Measurements from ENCODE around the gene KMT2E. TPM values are rescaled to one million over a fixed set of nuclear protein-coding genes. Genes with fewer than 3 reads are reported as not detected.
A peak's percentile ranks its signal among the peaks of the same experiment; 100 is the strongest.

The KMT2E gene
- total RNA-seq, 1 donor from 2014 or later: 75.6 TPM

DNA sequence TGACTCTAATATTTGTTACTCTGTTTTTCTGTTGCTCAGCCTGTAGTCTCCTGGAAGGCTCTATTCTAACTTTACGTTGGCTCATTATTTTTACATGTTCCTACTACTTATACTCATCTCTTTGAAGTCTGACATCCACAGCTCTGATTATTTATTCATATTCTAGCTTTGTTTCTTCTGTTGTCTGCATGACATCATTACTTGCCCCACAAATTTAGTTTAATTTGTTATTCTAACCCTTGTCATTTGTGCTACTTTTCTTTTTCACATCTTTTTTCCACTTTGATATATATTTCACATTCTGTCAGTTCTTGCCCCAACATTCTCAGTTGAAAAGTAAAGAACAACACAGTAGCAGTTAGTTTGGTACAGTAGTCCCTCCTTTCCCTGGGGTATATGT, 51.1 kb downstream of the KMT2E start:
- DNase-seq (ENCODE audit: extremely low spot score, unreplicated experiment): no peak
- H3K27ac Mint-ChIP-seq (ENCODE audit: unreplicated experiment): peak overlapping the region; percentile 11
- H3K27me3 Mint-ChIP-seq (ENCODE audit: unreplicated experiment): no peaks in the 10 kb centered on the region
- no peaks in the 10 kb centered on the region for H3K9me3 Mint-ChIP-seq (ENCODE audit: unreplicated experiment)
- no peak overlapping the region for H3K4me3 Mint-ChIP-seq (ENCODE audit: unreplicated experiment)
- peaks cover 1% of the 10 kb centered on the region for H3K4me1 Mint-ChIP-seq (ENCODE audit: unreplicated experiment)
- peaks cover 43% of the 10 kb centered on the region for H3K36me3 Mint-ChIP-seq (ENCODE audit: unreplicated experiment)
- TF ChIP-seq CTCF (IDR thresholded peaks at IDR 0.05): no peak

GRCh38 chr7:105067691-105068090, 53.7 kb downstream of the KMT2E start:
- DNase-seq (ENCODE audit: extremely low spot score, unreplicated experiment): no peak
- Mint-ChIP-seq H3K4me3 (ENCODE audit: unreplicated experiment) (no peak overlapping the region), H3K4me1 (ENCODE audit: unreplicated experiment) (peaks cover 1% of the 10 kb centered on the region), H3K36me3 (ENCODE audit: unreplicated experiment) (peaks cover 46% of the 10 kb centered on the region), H3K9me3 (ENCODE audit: unreplicated experiment) (no peaks in the 10 kb centered on the region), H3K27me3 (ENCODE audit: unreplicated experiment) (no peaks in the 10 kb centered on the region), H3K27ac (ENCODE audit: unreplicated experiment) (no peak overlapping the region)
- no peak for TF ChIP-seq CTCF (IDR thresholded peaks at IDR 0.05)

GRCh38 chr7:105068886-105069285, 54.9 kb downstream of the KMT2E start:
- no peak for TF ChIP-seq CTCF (IDR thresholded peaks at IDR 0.05)
- peaks cover 46% of the 10 kb centered on the region for H3K36me3 Mint-ChIP-seq (ENCODE audit: unreplicated experiment)
- no peaks in the 10 kb centered on the region for H3K27me3 Mint-ChIP-seq (ENCODE audit: unreplicated experiment)
- H3K4me1 Mint-ChIP-seq (ENCODE audit: unreplicated experiment): peaks cover 1% of the 10 kb centered on the region
- no peaks in the 10 kb centered on the region for H3K9me3 Mint-ChIP-seq (ENCODE audit: unreplicated experiment)
- peak overlapping the region; percentile 7 for H3K27ac Mint-ChIP-seq (ENCODE audit: unreplicated experiment)
- DNase-seq (ENCODE audit: extremely low spot score, unreplicated experiment): no peak
- H3K4me3 Mint-ChIP-seq (ENCODE audit: unreplicated experiment): no peak overlapping the region

DNA sequence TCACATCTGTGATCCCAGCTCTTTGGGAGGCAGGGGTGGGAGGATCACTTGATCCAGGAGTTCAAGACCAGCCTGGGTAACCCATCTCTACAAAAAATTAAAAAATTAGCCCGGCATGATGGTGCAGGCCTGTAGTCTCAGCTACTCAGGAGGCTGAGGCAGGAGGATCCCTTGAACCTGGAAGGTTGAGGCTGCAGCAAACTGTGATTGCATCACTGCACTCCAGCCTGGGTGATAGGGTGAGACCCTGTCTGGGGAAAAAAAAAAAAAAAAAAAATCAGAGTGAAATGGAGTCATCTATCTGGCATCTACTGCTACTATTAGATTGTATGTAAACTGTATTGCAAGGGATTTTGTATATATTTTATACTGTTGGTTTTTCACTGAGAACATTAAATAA, 59.1 kb downstream of the KMT2E start:
- H3K4me3 Mint-ChIP-seq (ENCODE audit: unreplicated experiment): no peak overlapping the region
- H3K9me3 Mint-ChIP-seq (ENCODE audit: unreplicated experiment): no peaks in the 10 kb centered on the region
- DNase-seq (ENCODE audit: extremely low spot score, unreplicated experiment): no peak
- no peaks in the 10 kb centered on the region for H3K4me1 Mint-ChIP-seq (ENCODE audit: unreplicated experiment)
- H3K27ac Mint-ChIP-seq (ENCODE audit: unreplicated experiment): no peak overlapping the region
- TF ChIP-seq CTCF (IDR thresholded peaks at IDR 0.05): no peak
- H3K36me3 Mint-ChIP-seq (ENCODE audit: unreplicated experiment): peaks cover 62% of the 10 kb centered on the region
- no peaks in the 10 kb centered on the region for H3K27me3 Mint-ChIP-seq (ENCODE audit: unreplicated experiment)

GRCh38 chr7:105079348-105079747, 65.3 kb downstream of the KMT2E start:
- no peak for DNase-seq (ENCODE audit: extremely low spot score, unreplicated experiment)
- Mint-ChIP-seq H3K4me1 (ENCODE audit: unreplicated experiment) (peaks cover under 1% of the 10 kb centered on the region), H3K27ac (ENCODE audit: unreplicated experiment) (no peak overlapping the region), H3K9me3 (ENCODE audit: unreplicated experiment) (no peaks in the 10 kb centered on the region), H3K36me3 (ENCODE audit: unreplicated experiment) (peaks cover 61% of the 10 kb centered on the region), H3K27me3 (ENCODE audit: unreplicated experiment) (no peaks in the 10 kb centered on the region), H3K4me3 (ENCODE audit: unreplicated experiment) (no peak overlapping the region)
- no peak for TF ChIP-seq CTCF (IDR thresholded peaks at IDR 0.05)
